Measurements from ENCODE around the gene EVI5L. TPM values are rescaled to one million over a fixed set of nuclear protein-coding genes. Genes with fewer than 3 reads are reported as not detected.

Gene EVI5L
- total and polyA plus RNA-seq, 2 donors (not counting 3 experiments of a cell fraction or from before 2014, with no cell fraction given), result 11.9 to 13.5 TPM

- intact Hi-C loops (cut with micrococcal nuclease), result loop anchor here (5.0 kb wide), 1 partner anchor 41 kb away; the partner anchor contains the start of gene EVI5L
- no peaks in the 10 kb centered on the region for H4K20me1 ChIP-seq (replicated peaks; ENCODE audit: control insufficient read depth, extremely low read depth, insufficient read depth, low read length)
- H3K9me3 ChIP-seq (replicated peaks; ENCODE audit: control insufficient read depth, insufficient read depth, low read length), result no peaks in the 10 kb centered on the region
- ChIA-PET POLR2A (no interaction called here), CTCF (no interaction called here)
- no peaks in the 10 kb centered on the region for H3K36me3 ChIP-seq (ENCODE audit: control insufficient read depth in 2 of 2, extremely low read depth in 1 of 2, insufficient read depth in 2 of 2, low read length in 2 of 2)
- DNase-seq (ENCODE audit: low read depth, low spot score) (no peak), FAIRE-seq (no peak)
- H2AFZ ChIP-seq (ENCODE audit: low read depth, low read length), result no peak overlapping the region
- dilution Hi-C loops (cut with MboI; ENCODE audit: extremely low pct_ligation_motif_present, low sequenced_read_pairs), result no loop called here
- TF ChIP-seq EZH2 (IDR thresholded peaks at IDR 0.05; ENCODE audit: borderline replicate concordance, low read depth, low read length, severe bottlenecking), result peak; percentile 28
- TF ChIP-seq POLR2A (IDR thresholded peaks at IDR 0.05; ENCODE audit: low read depth, low read length), result no peak
- TF ChIP-seq MYC (IDR thresholded peaks at IDR 0.05; ENCODE audit: low read depth, low read length), result no peak
- TF ChIP-seq POLR2AphosphoS5 (IDR thresholded peaks at IDR 0.05; ENCODE audit: insufficient read depth, low read depth, low read length), result no peak
- no peak for TF ChIP-seq JUN (IDR thresholded peaks at IDR 0.05; ENCODE audit: borderline replicate concordance, insufficient read depth, insufficient read length, low read depth)
- no peak for TF ChIP-seq FOS (IDR thresholded peaks at IDR 0.05; ENCODE audit: borderline replicate concordance, insufficient read depth, low read length)
- no peaks in the 10 kb centered on the region for H3K9me1 ChIP-seq (replicated peaks; ENCODE audit: control insufficient read depth, extremely low read depth, insufficient read depth, low read length)
- H3K4me2 ChIP-seq (ENCODE audit: insufficient read depth, low read length), result no peak overlapping the region
- no peak overlapping the region for H3K9ac ChIP-seq (replicated peaks; ENCODE audit: extremely low read depth, insufficient read depth, low read length)
- H3K27ac ChIP-seq (ENCODE audit: insufficient read depth, low read depth, low read length), result no peak overlapping the region
- BruUV-seq (replicated peaks), result no TSS peak
- no peaks in the 10 kb centered on the region for H3K79me2 ChIP-seq (ENCODE audit: control insufficient read depth, insufficient read depth, low read length)
- peaks cover 11 to 25% of the 10 kb centered on the region in 2 experiments for H3K27me3 ChIP-seq (ENCODE audit: control insufficient read depth in 2 of 2, insufficient read depth in 2 of 2, low read length in 2 of 2)
- H3K4me1 ChIP-seq (ENCODE audit: control insufficient read depth, extremely low read depth, insufficient read depth, low read length), result peaks cover 5% of the 10 kb centered on the region
- H3K4me3 ChIP-seq (replicated peaks in 1 of 3; ENCODE audit: insufficient read depth in 1 of 3, low read depth in 1 of 3, low read length in 3 of 3), result no peak overlapping the region
Observed at GRCh38 chr19:7873304-7874075, 43.5 kb downstream of the EVI5L start.

All from endothelial cell of umbilical vein (primary cell).